K562 (cell line): ENCODE measurements around the gene COPS9. TPM values are rescaled to one million over a fixed set of nuclear protein-coding genes. Genes with fewer than 3 reads are reported as not detected.

Experiments
- ATAC-seq: fragments of 200-7000 bp; cut with Tn5 transposase; 3 replicates; pipeline ENCODE4 v1.9.1; 2020; ENCODE audit warnings: moderate library complexity
- BruUV-seq: library from RNA; stranded (reverse); fragments of 400-500 nt; replicated peaks from 2 replicates; lab custom pipeline; 2021; lab: Mats Ljungman, UMichigan
- CTCF ChIA-PET: fragments of 300-600 bp; formaldehyde crosslinking; extraction: SDS; loops from one replicate; lab custom pipeline; 2021; ENCODE audit warnings: low intra/inter-chr PET ratio; lab: Yijun Ruan, JAX
- POLR2A ChIA-PET: fragments of 300-600, 350-650 bp; sonication (Branson Sonifier 250); formaldehyde crosslinking; extraction: SDS; loops from one replicate; lab custom pipeline; 2021; ENCODE audit warnings: antibody characterized with exemption, inconsistent platforms; lab: Yijun Ruan, JAX
- DNase-seq, 4 experiments: peaks; one replicate each; pipeline versions ENCODE4 v3.0.0 to v3.0.0-alpha.2; 2011 to 2018; ENCODE audit warnings: low spot score in 3 of 4, mixed read lengths in 3 of 4; ENCODE audit errors: extremely low read depth in 1 of 4
- FAIRE-seq: peaks from 2 replicates; lab custom pipeline; 2011; peaks lifted over from hg19 to GRCh38; lab: Jason Lieb, UNC
- H2AFZ ChIP-seq: 2 replicates; pipeline ENCODE4 v1.6.0; 2011; ENCODE audit warnings: low read depth, low read length, control low read depth, inconsistent platforms
- H3K27ac ChIP-seq: fragments of 200-600 bp; 3 replicates; pipeline ENCODE4 v1.8.0; 2011; ENCODE audit warnings: low read depth, mild to moderate bottlenecking, control low read depth, inconsistent platforms, low read length, moderate library complexity, mixed read lengths; ENCODE audit errors: extremely low read depth
- H3K27me3 ChIP-seq, 2 experiments: fragments of 300-600 bp in 1 of 2; 2 replicates in 1 of 2; 3 replicates in 1 of 2; pipeline versions ENCODE4 v1.6.0 to v1.8.0; 2011; ENCODE audit warnings: inconsistent platforms in 2 of 2, low read length in 2 of 2, mild to moderate bottlenecking in 1 of 2, mixed read lengths in 1 of 2, moderate library complexity in 1 of 2; ENCODE audit not compliant: control insufficient read depth in 2 of 2, insufficient read depth in 2 of 2
- H3K36me3 ChIP-seq: fragments of 300-600 bp; 3 replicates; pipeline ENCODE4 v1.8.0; 2011; ENCODE audit warnings: mild to moderate bottlenecking, low read length, inconsistent platforms; ENCODE audit not compliant: control insufficient read depth, insufficient read depth
- H3K4me1 ChIP-seq, 2 experiments: fragments of 200-600 bp in 1 of 2; replicated peaks in 1 of 2; 2 replicates in 1 of 2; 3 replicates in 1 of 2; pipeline versions ENCODE4 v1.5.1 to v1.8.0; 2011; ENCODE audit warnings: inconsistent platforms in 2 of 2, low read length in 2 of 2, mild to moderate bottlenecking in 1 of 2, mixed read lengths in 1 of 2, moderate library complexity in 1 of 2; ENCODE audit not compliant: control insufficient read depth in 2 of 2, insufficient read depth in 2 of 2
- H3K4me2 ChIP-seq: 2 replicates; pipeline ENCODE4 v1.6.1; 2011; ENCODE audit warnings: low read length, control low read depth, inconsistent platforms, mixed read lengths; ENCODE audit not compliant: insufficient read depth
- H3K4me3 ChIP-seq: fragments of 200-600 bp; sonication (generic), shearing (Covaris generic); 2 replicates; pipeline ENCODE4 v1.5.1; 2016; ENCODE audit warnings: control low read depth, inconsistent platforms
- H3K79me2 ChIP-seq: fragments of 200-600 bp; 3 replicates; pipeline ENCODE4 v1.8.0; 2011; ENCODE audit warnings: low read length, inconsistent platforms; ENCODE audit not compliant: control insufficient read depth, insufficient read depth
- H3K9ac ChIP-seq, 2 experiments: 2 replicates each; pipeline versions ENCODE4 v1.6.0 to v1.6.1; 2011; ENCODE audit warnings: low read depth in 2 of 2, low read length in 2 of 2, control low read depth in 1 of 2, inconsistent platforms in 1 of 2, mild to moderate bottlenecking in 1 of 2, mixed read lengths in 1 of 2; ENCODE audit not compliant: insufficient read depth in 1 of 2
- H3K9me1 ChIP-seq: one replicate; pipeline ENCODE4 v1.6.0; 2011; ENCODE audit warnings: inconsistent platforms, mild to moderate bottlenecking, low read length, moderate library complexity; ENCODE audit not compliant: control insufficient read depth, insufficient read depth
- H3K9me3 ChIP-seq: replicated peaks from 2 replicates; pipeline ENCODE4 v1.5.1; 2011; ENCODE audit warnings: low read depth, low read length, inconsistent platforms; ENCODE audit not compliant: control insufficient read depth, insufficient read depth
- H4K20me1 ChIP-seq: replicated peaks from 2 replicates; pipeline ENCODE4 v1.6.1; 2011; ENCODE audit warnings: low read length, inconsistent platforms, mixed read lengths; ENCODE audit not compliant: control insufficient read depth, insufficient read depth
- ESRRA ChIP-seq: fragments of 450-650 bp; IDR thresholded peaks from 2 replicates; pipeline ENCODE4 v1.6.1; 2014; ENCODE audit warnings: low read depth, mild to moderate bottlenecking, moderate library complexity, borderline replicate concordance
- RBM39 ChIP-seq: fragments of 200-400 bp; formaldehyde crosslinking; optimal IDR thresholded peaks from 2 replicates; pipeline ENCODE3; 2018; ENCODE audit warnings: low read depth, low read length
- SMARCE1 ChIP-seq: fragments of 450-650 bp; IDR thresholded peaks from 2 replicates; pipeline ENCODE4 v1.7.1; 2016; ENCODE audit warnings: mild to moderate bottlenecking
- ZNF165 ChIP-seq: fragments of 250-450 bp; sonication (Bioruptor Pico); IDR thresholded peaks from 2 replicates; pipeline ENCODE4 v1.4.0; 2020; ENCODE audit warnings: borderline replicate concordance
- WGBS: fragments of 100-300 bp; shearing (Covaris generic); methylation state at CpG from one replicate; pipeline ENCODE4 v1.1.6; 2016; ENCODE audit warnings: low coverage, mixed read lengths; ENCODE audit not compliant: insufficient coverage; ENCODE audit errors: missing lambda C conversion rate; 5-methylcytosine and 5-hydroxymethylcytosine counted together
- in situ Hi-C: fragments of 300-500 bp; cut with MboI; formaldehyde crosslinking; loops from 4 replicates; pipeline ENCODE4 v1.15.0; 2018; ENCODE audit warnings: inconsistent platforms, mixed read lengths
- intact Hi-C: fragments of 100-400 bp; cut with micrococcal nuclease; formaldehyde crosslinking; loops from 2 replicates; pipeline ENCODE4 v1.14.2; 2022
- polyA plus RNA-seq, 8 experiments: library from polyadenylated mRNA; depleted of rRNA in 4 of 8; stranded (reverse) in 5 of 8; unstranded in 3 of 8; fragments of >200 nt; fragmentation: Nextera tagmentation in 2 of 8; fragmentation: Illumina TruSeq in 1 of 8; extraction: Ambion mirVana in 2 of 8; extraction: Trizol in 1 of 8; gene quantifications; 2 replicates each; pipeline versions ENCODE4 v1.2.1 to v1.2.3, GENCODE V29; 2011 to 2014; ENCODE audit warnings: inconsistent platforms in 1 of 8, missing spikeins in 1 of 8
- total RNA-seq, 7 experiments: library from RNA; depleted of rRNA in 6 of 7; stranded (reverse); fragments of >200 nt in 6 of 7; fragmentation: Illumina TruSeq in 2 of 7; extraction: Trizol in 2 of 7; gene quantifications; 2 replicates each; pipeline versions ENCODE4 v1.2.1 to v1.2.3, GENCODE V29; 2011 to 2021; ENCODE audit warnings: low replicate concordance in 1 of 7
- TF ChIP-seq, protein P1 (sequence below): IDR thresholded peaks from 2 replicates; pipeline ENCODE4 v1.6.1; 2016; ENCODE audit warnings: missing genetic modification characterization, missing compliant biosample characterization
- TF ChIP-seq, protein P2 (sequence below): fragments of 450-650 bp; formaldehyde crosslinking; IDR thresholded peaks from 2 replicates; pipeline ENCODE4 v1.4.0; 2020; ENCODE audit warnings: mild to moderate bottlenecking, moderate library complexity

COPS9 gene
- total and polyA plus RNA-seq, 9 of the 15 experiments (the other 6 are each of a cell fraction or from before 2014, with no cell fraction given) = 55.0 to 281 (median 99.9) TPM

DNA sequence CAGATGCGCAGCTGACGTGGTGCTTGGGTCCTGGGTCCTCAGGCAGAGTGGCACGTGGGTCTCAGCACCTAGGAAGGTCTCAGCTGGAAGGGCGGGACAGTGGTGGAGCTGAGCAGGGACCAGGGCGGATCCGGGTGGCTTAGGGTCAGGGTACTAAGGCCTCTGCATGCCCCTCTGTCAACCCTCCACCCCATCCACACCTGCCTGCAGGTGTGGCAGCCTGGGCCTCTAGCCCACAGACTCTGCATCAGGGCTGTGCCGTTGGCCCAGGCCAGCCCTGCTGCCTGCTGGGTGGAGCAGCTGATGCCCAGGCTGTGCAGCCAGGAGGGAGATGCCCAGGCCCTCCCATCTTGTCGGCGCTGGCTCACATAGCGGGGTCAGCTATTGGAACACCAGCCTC, 28.9 kb upstream of the COPS9 start:
- Histone ChIP-seq H3K79me2 (no peaks in the 10 kb centered on the region), H2AFZ (no peak overlapping the region), H3K4me3 (no peak overlapping the region), H3K27me3 (peaks cover 0 to 49% of the 10 kb centered on the region in 2 experiments; a peak in 3 of 5 replicates), H3K36me3 (no peaks in the 10 kb centered on the region), H3K9ac (no peak overlapping the region), H4K20me1 (no peaks in the 10 kb centered on the region)
- no TSS peak for BruUV-seq
- DNase-seq = no peak
- CTCF ChIA-PET = interaction anchor here (0.6 kb wide), 1 partner anchor 1490 kb away, joined by 3 read pairs; no protein-coding TSS in a partner anchor
- POLR2A ChIA-PET = no interaction called here
- TF ChIP-seq SMARCE1 = no peak
- TF ChIP-seq, protein P1, sequence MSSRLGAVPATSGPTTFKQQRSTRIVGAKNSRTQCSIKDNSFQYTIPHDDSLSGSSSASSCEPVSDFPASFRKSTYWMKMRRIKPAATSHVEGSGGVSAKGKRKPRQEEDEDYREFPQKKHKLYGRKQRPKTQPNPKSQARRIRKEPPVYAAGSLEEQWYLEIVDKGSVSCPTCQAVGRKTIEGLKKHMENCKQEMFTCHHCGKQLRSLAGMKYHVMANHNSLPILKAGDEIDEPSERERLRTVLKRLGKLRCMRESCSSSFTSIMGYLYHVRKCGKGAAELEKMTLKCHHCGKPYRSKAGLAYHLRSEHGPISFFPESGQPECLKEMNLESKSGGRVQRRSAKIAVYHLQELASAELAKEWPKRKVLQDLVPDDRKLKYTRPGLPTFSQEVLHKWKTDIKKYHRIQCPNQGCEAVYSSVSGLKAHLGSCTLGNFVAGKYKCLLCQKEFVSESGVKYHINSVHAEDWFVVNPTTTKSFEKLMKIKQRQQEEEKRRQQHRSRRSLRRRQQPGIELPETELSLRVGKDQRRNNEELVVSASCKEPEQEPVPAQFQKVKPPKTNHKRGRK (tag) = no peak
- TF ChIP-seq RBM39 = no peak
- TF ChIP-seq, protein P2, sequence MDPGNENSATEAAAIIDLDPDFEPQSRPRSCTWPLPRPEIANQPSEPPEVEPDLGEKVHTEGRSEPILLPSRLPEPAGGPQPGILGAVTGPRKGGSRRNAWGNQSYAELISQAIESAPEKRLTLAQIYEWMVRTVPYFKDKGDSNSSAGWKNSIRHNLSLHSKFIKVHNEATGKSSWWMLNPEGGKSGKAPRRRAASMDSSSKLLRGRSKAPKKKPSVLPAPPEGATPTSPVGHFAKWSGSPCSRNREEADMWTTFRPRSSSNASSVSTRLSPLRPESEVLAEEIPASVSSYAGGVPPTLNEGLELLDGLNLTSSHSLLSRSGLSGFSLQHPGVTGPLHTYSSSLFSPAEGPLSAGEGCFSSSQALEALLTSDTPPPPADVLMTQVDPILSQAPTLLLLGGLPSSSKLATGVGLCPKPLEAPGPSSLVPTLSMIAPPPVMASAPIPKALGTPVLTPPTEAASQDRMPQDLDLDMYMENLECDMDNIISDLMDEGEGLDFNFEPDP (CRISPR knock-in tag) = no peak
- no peak for TF ChIP-seq ESRRA
- no peak for TF ChIP-seq ZNF165 (CRISPR knock-in tag)
- TF ChIP-seq, all 486 proteins: peak for 0
- H3K9me1 ChIP-seq = peaks cover 2% of the 10 kb centered on the region
- H3K9me3 ChIP-seq = no peaks in the 10 kb centered on the region
- H3K4me2 ChIP-seq = no peak overlapping the region
- no peak overlapping the region for H3K27ac ChIP-seq
- FAIRE-seq (no peak), ATAC-seq (no peak)
- no peaks in the 10 kb centered on the region for H3K4me1 ChIP-seq
- WGBS = 4% methylated on average over 10 of the region's 10 CpGs
- intact Hi-C loops (no loop called here), in situ Hi-C loops (no loop called here)
